ENCODE results near the gene BSCL2.
"Not testable (repeated sequence)": the region's sequence is repeated elsewhere in the genome, so short reads cannot be mapped to it uniquely, and the experiment has no call there.

DNA sequence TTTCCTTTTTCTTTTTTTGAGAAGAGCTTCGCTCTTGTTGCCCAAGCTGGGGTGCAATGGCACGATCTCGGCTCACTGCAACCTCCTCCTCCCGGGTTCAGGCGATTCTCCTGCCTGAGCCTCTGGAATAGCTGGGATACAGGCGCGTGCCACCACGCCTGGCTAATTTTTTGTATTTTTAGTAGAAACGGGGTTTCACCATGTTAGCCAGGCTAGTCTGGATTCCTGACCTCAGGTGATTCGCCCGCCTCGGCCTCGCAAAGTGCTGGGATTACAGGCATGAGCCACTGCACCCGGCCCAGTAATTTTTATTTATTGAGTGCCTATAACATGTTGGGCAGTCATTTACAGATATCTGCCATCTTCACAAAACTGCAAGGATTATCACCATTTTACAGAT lies 22.9 kb upstream of the BSCL2 start:
- TF ChIP-seq, protein P1, sequence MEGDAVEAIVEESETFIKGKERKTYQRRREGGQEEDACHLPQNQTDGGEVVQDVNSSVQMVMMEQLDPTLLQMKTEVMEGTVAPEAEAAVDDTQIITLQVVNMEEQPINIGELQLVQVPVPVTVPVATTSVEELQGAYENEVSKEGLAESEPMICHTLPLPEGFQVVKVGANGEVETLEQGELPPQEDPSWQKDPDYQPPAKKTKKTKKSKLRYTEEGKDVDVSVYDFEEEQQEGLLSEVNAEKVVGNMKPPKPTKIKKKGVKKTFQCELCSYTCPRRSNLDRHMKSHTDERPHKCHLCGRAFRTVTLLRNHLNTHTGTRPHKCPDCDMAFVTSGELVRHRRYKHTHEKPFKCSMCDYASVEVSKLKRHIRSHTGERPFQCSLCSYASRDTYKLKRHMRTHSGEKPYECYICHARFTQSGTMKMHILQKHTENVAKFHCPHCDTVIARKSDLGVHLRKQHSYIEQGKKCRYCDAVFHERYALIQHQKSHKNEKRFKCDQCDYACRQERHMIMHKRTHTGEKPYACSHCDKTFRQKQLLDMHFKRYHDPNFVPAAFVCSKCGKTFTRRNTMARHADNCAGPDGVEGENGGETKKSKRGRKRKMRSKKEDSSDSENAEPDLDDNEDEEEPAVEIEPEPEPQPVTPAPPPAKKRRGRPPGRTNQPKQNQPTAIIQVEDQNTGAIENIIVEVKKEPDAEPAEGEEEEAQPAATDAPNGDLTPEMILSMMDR (IDR thresholded peaks at IDR 0.05): not testable (repeated sequence)
- TF ChIP-seq EZH2phosphoT487, EZH2 (IDR thresholded peaks at IDR 0.05): not testable (repeated sequence)
